Subcutaneous abdominal adipose tissue (tissue), 5 donors: Measurements from ENCODE around the gene DNAJB7.
"Not testable (repeated sequence)": the region's sequence is repeated elsewhere in the genome, so short reads cannot be mapped to it uniquely, and the experiment has no call there.

Source experiments
- H3K27ac ChIP-seq: one replicate; pipeline ENCODE4 v1.7.0; 2013; ENCODE audit warnings: low read depth, mild to moderate bottlenecking, inconsistent platforms, low read length, moderate library complexity
- H3K27me3 ChIP-seq, 5 donors: one replicate each; pipeline ENCODE4 v1.7.0; 2013; ENCODE audit warnings: low read length in 5 of 5, inconsistent platforms in 1 of 5; ENCODE audit not compliant: control insufficient read depth in 5 of 5, insufficient read depth in 4 of 5
- H3K36me3 ChIP-seq, 5 donors: one replicate each; pipeline ENCODE4 v1.7.0; 2013; ENCODE audit warnings: low read length in 5 of 5; ENCODE audit not compliant: control insufficient read depth in 5 of 5, insufficient read depth in 5 of 5
- H3K4me1 ChIP-seq, 5 donors: one replicate each; pipeline ENCODE4 v1.7.0; 2013; ENCODE audit warnings: low read length in 5 of 5, mild to moderate bottlenecking in 3 of 5, moderate library complexity in 1 of 5; ENCODE audit not compliant: control insufficient read depth in 5 of 5, insufficient read depth in 5 of 5
- H3K4me3 ChIP-seq, 5 donors: one replicate each; pipeline ENCODE4 v1.7.0; 2013; ENCODE audit warnings: low read length in 5 of 5, low read depth in 1 of 5
- H3K9ac ChIP-seq, 5 donors: one replicate each; pipeline ENCODE4 v1.7.0; 2013; ENCODE audit warnings: low read length in 5 of 5, mild to moderate bottlenecking in 4 of 5, moderate library complexity in 3 of 5
- H3K9me3 ChIP-seq, 5 donors: one replicate each; pipeline ENCODE4 v1.7.0; 2013; ENCODE audit warnings: low read length in 5 of 5; ENCODE audit not compliant: control insufficient read depth in 5 of 5
- donor health status: healthy.
- donor health status: healthy.
- donor health status: healthy.
- donor health status: healthy.
- donor health status: healthy.

The DNAJB7 gene

GRCh38 chr22:40875111-40875510 lies 13.2 kb upstream of the DNAJB7 start:
- H3K9me3 ChIP-seq, result no peaks in the 10 kb centered on the region
- no peak overlapping the region for H3K4me3 ChIP-seq
- no peak overlapping the region for H3K9ac ChIP-seq
- peaks cover 0 to 6% (median 0%) of the 10 kb centered on the region in 5 donors for H3K4me1 ChIP-seq
- peaks cover 7 to 24% (median 11%) of the 10 kb centered on the region in 5 donors for H3K36me3 ChIP-seq
- no peak overlapping the region for H3K27ac ChIP-seq
- H3K27me3 ChIP-seq, result no peaks in the 10 kb centered on the region

DNA sequence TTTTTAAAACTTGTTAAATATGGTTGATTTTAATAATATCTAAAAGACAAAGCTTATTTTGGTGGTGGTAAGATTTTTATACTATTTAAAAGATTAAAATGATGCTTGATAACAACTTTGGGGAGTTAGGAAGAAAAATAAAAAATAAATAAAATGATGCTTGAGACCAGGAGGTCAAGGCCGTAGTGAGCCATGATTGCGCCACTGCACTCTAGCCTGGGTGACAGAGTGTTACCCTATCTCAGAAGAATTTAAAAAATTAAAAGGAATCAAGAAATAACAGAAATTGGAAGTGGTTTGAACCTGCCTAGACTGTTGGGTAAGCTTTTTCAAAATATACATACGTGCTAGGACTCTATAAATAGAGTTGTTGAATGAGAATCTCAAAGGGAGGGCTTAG lies 12.1 kb upstream of the DNAJB7 start:
- Histone ChIP-seq H3K4me3 (no peak overlapping the region), H3K4me1 (peaks cover 0 to under 1% (median 0%) of the 10 kb centered on the region in 5 donors), H3K9me3 (no peaks in the 10 kb centered on the region), H3K27ac (no peak overlapping the region), H3K27me3 (no peaks in the 10 kb centered on the region), H3K9ac (no peak overlapping the region), H3K36me3 (peaks cover 11 to 28% (median 15%) of the 10 kb centered on the region in 5 donors)

DNA sequence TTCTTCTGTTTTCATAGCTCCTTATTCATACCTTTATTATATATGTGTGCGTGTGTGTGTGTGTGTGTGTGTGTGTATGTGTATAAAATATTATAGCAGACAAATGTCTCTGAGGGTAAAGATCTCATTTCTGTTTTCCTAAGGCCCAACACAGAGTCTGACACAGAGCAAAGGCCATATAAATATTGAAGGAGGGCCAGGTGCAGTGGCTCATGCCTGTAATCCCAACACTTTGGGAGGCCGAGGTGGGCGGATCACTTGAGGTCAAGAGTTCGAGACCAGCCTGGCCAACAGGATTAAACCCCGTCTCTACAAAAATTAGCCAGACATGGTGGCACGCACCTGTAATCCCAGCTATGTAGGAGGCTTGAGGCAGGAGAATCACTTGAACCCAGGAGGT lies 6.5 kb upstream of the DNAJB7 start:
- H3K4me1 ChIP-seq, H3K27ac ChIP-seq, H3K27me3 ChIP-seq, H3K9ac ChIP-seq, H3K4me3 ChIP-seq, H3K9me3 ChIP-seq: not testable (repeated sequence)
- peaks cover 11 to 25% (median 14%) of the 10 kb centered on the region in 5 donors for H3K36me3 ChIP-seq

GRCh38 chr22:40867109-40867508 lies 5.2 kb upstream of the DNAJB7 start:
- Histone ChIP-seq H3K9ac (peak overlapping the region in 1 of 5 donors; percentile 17), H3K9me3 (no peaks in the 10 kb centered on the region), H3K36me3 (peaks cover 11 to 20% (median 17%) of the 10 kb centered on the region in 5 donors), H3K4me3 (no peak overlapping the region), H3K4me1 (no peaks in the 10 kb centered on the region), H3K27ac (no peak overlapping the region), H3K27me3 (no peaks in the 10 kb centered on the region)

GRCh38 chr22:40862537-40862936 lies 624 bp upstream of the DNAJB7 start:
- Histone ChIP-seq H3K4me1 (peaks cover 0 to 12% (median 8%) of the 10 kb centered on the region in 5 donors), H3K9ac (no peak overlapping the region), H3K27ac (no peak overlapping the region), H3K27me3 (no peaks in the 10 kb centered on the region), H3K4me3 (no peak overlapping the region), H3K36me3 (peaks cover 0 to 16% (median 5%) of the 10 kb centered on the region in 5 donors), H3K9me3 (no peaks in the 10 kb centered on the region)

GRCh38 chr22:40857309-40857855 lies 4.5 kb downstream of the DNAJB7 start:
- no peaks in the 10 kb centered on the region for H3K9me3 ChIP-seq
- H3K9ac ChIP-seq, result peak overlapping the region; percentile 97 to 99 (median 99)
- H3K36me3 ChIP-seq, result peaks cover 0 to 15% (median 5%) of the 10 kb centered on the region in 5 donors
- peak overlapping the region; percentile 100 for H3K27ac ChIP-seq
- H3K27me3 ChIP-seq, result no peaks in the 10 kb centered on the region
- H3K4me1 ChIP-seq, result peaks cover 3 to 54% (median 46%) of the 10 kb centered on the region in 5 donors
- H3K4me3 ChIP-seq, result peak overlapping the region; percentile 76 to 98 (median 94)

DNA sequence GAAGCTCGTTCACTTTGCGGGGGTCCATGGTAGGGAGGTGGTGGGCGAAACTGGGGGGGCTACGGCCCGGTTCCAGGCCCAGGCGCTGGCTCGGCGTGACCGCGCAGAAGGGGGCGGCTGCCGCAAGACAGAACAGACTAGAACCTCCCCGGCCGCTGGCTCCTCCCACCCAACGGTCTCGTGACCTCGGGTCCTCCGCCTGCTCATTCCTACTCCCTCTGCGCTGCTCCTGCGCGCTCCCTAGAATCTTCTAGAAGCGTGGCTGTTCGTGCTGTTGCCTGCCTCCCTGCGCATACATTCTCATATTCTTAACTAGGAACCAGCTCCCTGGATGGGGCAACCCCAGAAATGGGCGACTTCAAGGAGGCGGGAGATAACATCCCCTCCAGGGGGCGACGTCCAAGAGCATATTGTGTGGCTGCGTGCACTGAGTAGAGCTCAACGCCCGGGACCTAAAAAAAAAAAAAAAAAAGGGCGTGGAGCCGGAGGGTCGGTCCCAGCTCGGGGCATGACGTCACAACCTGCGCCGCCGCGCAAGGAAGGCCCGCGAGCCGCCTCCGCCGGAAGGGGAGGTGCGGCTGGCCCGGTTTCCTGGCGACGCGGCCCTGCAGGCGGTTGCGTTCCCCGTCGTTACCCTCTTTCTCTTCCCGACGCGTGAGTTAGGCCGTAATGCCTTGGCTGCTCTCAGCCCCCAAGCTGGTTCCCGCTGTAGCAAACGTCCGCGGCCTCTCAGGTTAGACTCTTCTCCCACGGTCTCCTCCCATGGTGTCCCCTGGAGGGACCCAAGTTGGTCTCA lies 5.2 kb downstream of the DNAJB7 start, which contains the start of the genes ST13 and XPNPEP3:
Gene ST13 (minus strand): TSS at position 127 of the 796 bp plus-strand sequence. CDS start 99 bp downstream, at position 28.
Gene XPNPEP3 (plus strand): TSS at position 636 of the 796 bp plus-strand sequence. CDS start 34 bp downstream, at position 670.
- no peaks in the 10 kb centered on the region for H3K9me3 ChIP-seq

GRCh38 chr22:40855979-40856512 lies 5.9 kb downstream of the DNAJB7 start:
- H3K9me3 ChIP-seq, result no peaks in the 10 kb centered on the region
- peaks cover 3 to 63% (median 54%) of the 10 kb centered on the region in 5 donors for H3K4me1 ChIP-seq
- peak overlapping the region; percentile 76 to 97 (median 94) for H3K4me3 ChIP-seq
- peaks cover 0 to 7% (median 0%) of the 10 kb centered on the region in 5 donors for H3K36me3 ChIP-seq
- peak overlapping the region; percentile 100 for H3K27ac ChIP-seq
- no peaks in the 10 kb centered on the region for H3K27me3 ChIP-seq
- H3K9ac ChIP-seq, result peak overlapping the region; percentile 98 to 99 (median 99)

More for the DNA sequence above, 5.2 kb downstream of the DNAJB7 start, which contains the start of the genes ST13 and XPNPEP3:
- H3K27me3 ChIP-seq, result no peaks in the 10 kb centered on the region
- H3K4me1 ChIP-seq, result peaks cover 3 to 59% (median 52%) of the 10 kb centered on the region in 5 donors
- peak within 1 kb of the TSS; percentile 98 to 99 (median 99) for H3K9ac ChIP-seq
- peak within 1 kb of the TSS; percentile 76 to 98 (median 94) for H3K4me3 ChIP-seq
- H3K36me3 ChIP-seq, result peaks cover 0 to 9% (median 3%) of the 10 kb centered on the region in 5 donors
- H3K27ac ChIP-seq, result peak within 1 kb of the TSS; percentile 100

DNA sequence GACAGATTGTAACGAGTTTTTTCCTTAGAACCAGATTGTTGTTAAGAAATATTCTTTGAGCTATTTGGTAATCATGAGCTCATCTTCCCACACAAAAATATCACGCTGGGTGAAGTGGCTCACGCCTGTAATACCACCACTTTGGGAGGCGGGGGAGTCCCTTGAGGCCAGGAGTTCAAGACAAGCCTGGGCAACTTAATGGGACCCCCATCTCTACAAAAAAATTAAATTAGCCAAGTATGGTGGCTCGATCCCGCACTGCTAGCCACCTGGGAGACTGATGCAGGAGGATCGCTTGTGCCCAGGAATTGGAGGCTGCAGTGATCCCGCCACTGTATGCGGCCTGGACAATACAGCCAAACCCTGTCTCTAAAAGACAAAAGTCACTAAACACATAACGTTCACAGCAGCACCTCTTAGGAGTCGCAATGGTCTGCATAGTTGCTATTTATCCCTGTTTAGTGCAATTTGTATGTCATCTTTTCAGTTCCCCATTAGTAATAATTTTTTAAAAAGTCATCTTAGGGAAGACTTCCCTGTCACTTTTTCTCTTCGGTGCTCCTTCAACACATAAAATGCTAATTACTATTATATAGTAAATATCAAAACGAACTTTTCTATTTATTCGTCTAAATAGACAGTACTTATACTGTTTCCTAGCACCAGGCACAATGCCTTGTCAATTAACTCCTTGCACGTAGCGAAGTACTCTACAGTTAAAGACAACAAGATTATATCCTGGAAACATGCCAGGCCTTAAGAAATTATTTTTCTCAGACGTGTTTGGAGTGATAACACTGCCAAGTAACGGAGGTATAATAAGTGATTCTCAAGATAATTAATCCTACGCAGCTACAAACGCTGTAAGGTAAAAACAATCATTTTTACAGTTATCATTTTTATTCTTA lies 6.6 kb downstream of the DNAJB7 start:
- H3K36me3 ChIP-seq, result peaks cover 0 to 5% (median 0%) of the 10 kb centered on the region in 5 donors
- no peaks in the 10 kb centered on the region for H3K9me3 ChIP-seq
- peak overlapping the region; percentile 100 for H3K27ac ChIP-seq
- no peaks in the 10 kb centered on the region for H3K27me3 ChIP-seq
- peak overlapping the region; percentile 76 to 97 (median 94) for H3K4me3 ChIP-seq
- H3K9ac ChIP-seq, result peak overlapping the region; percentile 98 to 99 (median 99)
- H3K4me1 ChIP-seq, result peaks cover 3 to 70% (median 54%) of the 10 kb centered on the region in 5 donors
